Measurements from ENCODE around the gene PLD1.

DNA sequence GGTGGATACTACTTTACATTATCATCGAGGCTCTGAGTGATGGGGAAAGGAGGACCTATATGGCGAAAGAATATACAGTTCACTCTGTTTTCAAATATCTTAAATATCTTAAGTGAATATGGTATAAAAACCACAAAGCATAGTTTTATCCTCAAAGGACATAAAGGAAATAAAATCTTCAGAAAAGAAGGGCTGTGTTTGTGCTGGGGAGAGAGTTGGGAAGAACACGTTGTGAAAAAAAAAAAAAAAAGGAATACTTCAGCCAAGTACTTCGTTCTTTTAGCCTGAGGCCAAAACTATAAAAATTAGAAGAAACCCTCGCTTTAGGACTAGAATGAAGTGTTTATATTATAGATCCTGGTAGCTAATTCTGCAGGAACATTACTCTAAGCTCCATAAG is 22.7 kb upstream of the PLD1 start:
- TF ChIP-seq, protein P1, sequence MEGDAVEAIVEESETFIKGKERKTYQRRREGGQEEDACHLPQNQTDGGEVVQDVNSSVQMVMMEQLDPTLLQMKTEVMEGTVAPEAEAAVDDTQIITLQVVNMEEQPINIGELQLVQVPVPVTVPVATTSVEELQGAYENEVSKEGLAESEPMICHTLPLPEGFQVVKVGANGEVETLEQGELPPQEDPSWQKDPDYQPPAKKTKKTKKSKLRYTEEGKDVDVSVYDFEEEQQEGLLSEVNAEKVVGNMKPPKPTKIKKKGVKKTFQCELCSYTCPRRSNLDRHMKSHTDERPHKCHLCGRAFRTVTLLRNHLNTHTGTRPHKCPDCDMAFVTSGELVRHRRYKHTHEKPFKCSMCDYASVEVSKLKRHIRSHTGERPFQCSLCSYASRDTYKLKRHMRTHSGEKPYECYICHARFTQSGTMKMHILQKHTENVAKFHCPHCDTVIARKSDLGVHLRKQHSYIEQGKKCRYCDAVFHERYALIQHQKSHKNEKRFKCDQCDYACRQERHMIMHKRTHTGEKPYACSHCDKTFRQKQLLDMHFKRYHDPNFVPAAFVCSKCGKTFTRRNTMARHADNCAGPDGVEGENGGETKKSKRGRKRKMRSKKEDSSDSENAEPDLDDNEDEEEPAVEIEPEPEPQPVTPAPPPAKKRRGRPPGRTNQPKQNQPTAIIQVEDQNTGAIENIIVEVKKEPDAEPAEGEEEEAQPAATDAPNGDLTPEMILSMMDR (IDR thresholded peaks at IDR 0.05; ENCODE audit: low read depth, low read length), result no peak
- no peak for TF ChIP-seq POLR2A (IDR thresholded peaks at IDR 0.05; ENCODE audit: extremely low read depth, insufficient read length)

Data from NB4 (cell line).